Stomach (tissue), 9 donors: Measurements from ENCODE around the gene MCRIP2. TPM values are rescaled to one million over a fixed set of nuclear protein-coding genes. Genes with fewer than 3 reads are reported as not detected.
A peak's percentile ranks its signal among the peaks of the same experiment; 100 is the strongest.

Source experiments
- DNase-seq, 2 donors: peaks; one replicate each; pipeline versions ENCODE4 v3.0.0 to v3.0.0-alpha.2; 2013 to 2019
- H3K27ac ChIP-seq, 5 donors: fragments of 200-600 bp in 4 of 5; sonication (generic) in 4 of 5; one replicate each; pipeline ENCODE4 v1.5.1; 2013 to 2019; ENCODE audit warnings: mild to moderate bottlenecking in 1 of 5, moderate library complexity in 1 of 5
- H3K27me3 ChIP-seq, 3 donors: fragments of 200-600 bp; sonication (generic); one replicate each; pipeline ENCODE4 v1.5.1; 2017 to 2019; ENCODE audit warnings: mixed run types in 1 of 3
- H3K36me3 ChIP-seq, 4 donors: fragments of 200-600 bp; sonication (generic); 1 replicate in 3 of 4; 2 replicates in 1 of 4; pipeline ENCODE4 v1.5.1; 2016 to 2019
- H3K4me1 ChIP-seq, 4 donors: fragments of 200-600 bp; sonication (generic); one replicate each; pipeline ENCODE4 v1.5.1; 2016 to 2019
- H3K4me3 ChIP-seq, 4 donors: fragments of 200-600 bp; sonication (generic) in 3 of 4; one replicate each; pipeline ENCODE4 v1.5.1; 2016 to 2019; ENCODE audit warnings: mild to moderate bottlenecking in 1 of 4
- H3K9me3 ChIP-seq, 4 donors: fragments of 200-600 bp; sonication (generic); one replicate each; pipeline ENCODE4 v1.5.1; 2016 to 2019
- CTCF ChIP-seq, 7 experiments: fragments of 450-650 bp in 4 of 7; fragments of 200-600 bp in 3 of 7; sonication (generic) in 3 of 7; IDR thresholded peaks; one replicate each; pipeline ENCODE4 v1.5.1; 2016 to 2019; ENCODE audit warnings: antibody characterized with exemption in 7 of 7, control low read depth in 2 of 7, mild to moderate bottlenecking in 1 of 7
- EP300 ChIP-seq: sonication (generic); formaldehyde crosslinking; IDR thresholded peaks from one replicate; pipeline ENCODE4 v1.6.1; 2017; ENCODE audit warnings: antibody characterized with exemption
- POLR2A ChIP-seq, 4 donors: fragments of 450-650 bp; IDR thresholded peaks; one replicate each; pipeline ENCODE4 v1.6.1; 2016; ENCODE audit warnings: antibody characterized with exemption in 4 of 4, control low read depth in 2 of 4, mild to moderate bottlenecking in 1 of 4, moderate library complexity in 1 of 4
- POLR2AphosphoS5 ChIP-seq, 3 donors: sonication (generic); formaldehyde crosslinking; IDR thresholded peaks; one replicate each; pipeline ENCODE4 v1.6.1; 2016; ENCODE audit warnings: antibody characterized with exemption in 3 of 3
- WGBS, 5 donors: extraction: QIAGEN DNeasy Blood & Tissue Kit in 3 of 5; methylation state at CpG; one replicate each; pipeline versions ENCODE4 v1.1.5 to v1.1.7; 2013 to 2018; 5-methylcytosine and 5-hydroxymethylcytosine counted together
- intact Hi-C: fragments of 100-400 bp; cut with DNase I; formaldehyde crosslinking; loops from one replicate; pipeline ENCODE4 v1.15.1; 2023; ENCODE audit warnings: low total_unique reads
- polyA plus RNA-seq, 3 donors: library from polyadenylated mRNA; stranded (reverse); fragments of 200-250 nt; gene quantifications; one replicate each; pipeline ENCODE4 v1.2.3, GENCODE V29; 2013
- total RNA-seq, 5 donors: library from RNA; depleted of rRNA; stranded (reverse); fragments of >200 nt; gene quantifications; one replicate each; pipeline versions ENCODE4 v1.1.0 to v1.2.3, GENCODE V29; 2014 to 2016
- donor health status: healthy with polysubstance abuse.
- donor health status: Bipolar disorder and iron deficiency.
- donor health status: healthy.

MCRIP2 gene
- total and polyA plus RNA-seq, 8 donors: 14.0 to 440 (median 89.5) TPM

DNA sequence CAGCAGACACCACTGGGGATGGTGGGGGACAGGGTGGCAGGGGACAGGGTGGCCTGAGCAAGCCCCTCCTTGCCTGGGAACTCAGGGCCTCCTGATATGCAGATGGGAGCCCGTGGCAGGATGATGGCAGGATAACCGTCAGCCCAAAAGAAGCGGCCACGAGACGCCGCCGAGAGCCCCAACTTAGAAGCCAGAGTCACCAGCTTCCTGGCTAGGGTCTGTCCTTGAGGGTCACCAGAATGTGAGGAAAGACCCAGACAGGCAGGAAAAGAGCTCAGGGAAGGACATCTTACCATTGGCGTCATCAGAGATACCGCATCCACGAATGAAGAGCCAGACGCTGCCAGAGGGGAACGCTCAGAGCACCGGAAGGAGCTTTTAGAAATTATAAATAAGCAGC is 32.3 kb upstream of the MCRIP2 start:
- WGBS, 5 donors: 88 to 93% (median 92%) methylated on average over 13 of the region's 13 CpGs
- DNase-seq: no peak
- intact Hi-C loops: no loop called here
- no peaks in the 10 kb centered on the region for H3K27me3 ChIP-seq
- no peak overlapping the region for H3K4me3 ChIP-seq
- TF ChIP-seq POLR2AphosphoS5 (IDR thresholded peaks at IDR 0.05) (no peak), POLR2A (IDR thresholded peaks at IDR 0.05) (no peak), EP300 (no peak), CTCF (IDR thresholded peaks at IDR 0.05) (no peak)
- peaks cover 0 to 32% (median 22%) of the 10 kb centered on the region in 4 donors for H3K4me1 ChIP-seq
- no peak overlapping the region for H3K27ac ChIP-seq
- H3K36me3 ChIP-seq: peaks cover 0 to 10% (median 3%) of the 10 kb centered on the region in 4 donors
- H3K9me3 ChIP-seq: peaks cover 0 to 5% (median 0%) of the 10 kb centered on the region in 4 donors

DNA sequence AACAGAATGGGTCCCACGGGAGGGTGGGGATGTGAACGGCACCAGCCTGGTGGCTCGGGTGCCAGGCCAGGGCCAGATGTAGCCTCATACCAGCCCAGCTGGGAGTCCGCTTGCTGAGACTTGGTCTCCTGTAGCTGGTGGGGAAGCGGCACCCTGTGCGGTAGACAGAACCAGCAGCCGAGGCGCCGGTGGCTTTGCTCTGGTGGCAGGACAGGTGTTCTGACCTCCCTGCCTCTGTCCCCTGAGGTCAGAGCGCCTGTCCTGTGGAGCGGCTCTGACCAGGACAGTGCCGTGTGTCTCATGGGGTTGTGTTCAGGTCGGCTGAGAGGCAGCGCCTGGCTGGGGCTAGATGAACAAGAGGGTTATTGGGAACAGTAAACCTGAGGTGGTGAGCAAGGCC is 31.6 kb upstream of the MCRIP2 start:
- Histone ChIP-seq H3K9me3 (peaks cover 0 to 4% (median 0%) of the 10 kb centered on the region in 4 donors), H3K4me1 (peaks cover 0 to 32% (median 22%) of the 10 kb centered on the region in 4 donors)
- 88 to 93% (median 90%) methylated on average over 8 to 14 of the region's 14 CpGs for WGBS, 5 donors

DNA sequence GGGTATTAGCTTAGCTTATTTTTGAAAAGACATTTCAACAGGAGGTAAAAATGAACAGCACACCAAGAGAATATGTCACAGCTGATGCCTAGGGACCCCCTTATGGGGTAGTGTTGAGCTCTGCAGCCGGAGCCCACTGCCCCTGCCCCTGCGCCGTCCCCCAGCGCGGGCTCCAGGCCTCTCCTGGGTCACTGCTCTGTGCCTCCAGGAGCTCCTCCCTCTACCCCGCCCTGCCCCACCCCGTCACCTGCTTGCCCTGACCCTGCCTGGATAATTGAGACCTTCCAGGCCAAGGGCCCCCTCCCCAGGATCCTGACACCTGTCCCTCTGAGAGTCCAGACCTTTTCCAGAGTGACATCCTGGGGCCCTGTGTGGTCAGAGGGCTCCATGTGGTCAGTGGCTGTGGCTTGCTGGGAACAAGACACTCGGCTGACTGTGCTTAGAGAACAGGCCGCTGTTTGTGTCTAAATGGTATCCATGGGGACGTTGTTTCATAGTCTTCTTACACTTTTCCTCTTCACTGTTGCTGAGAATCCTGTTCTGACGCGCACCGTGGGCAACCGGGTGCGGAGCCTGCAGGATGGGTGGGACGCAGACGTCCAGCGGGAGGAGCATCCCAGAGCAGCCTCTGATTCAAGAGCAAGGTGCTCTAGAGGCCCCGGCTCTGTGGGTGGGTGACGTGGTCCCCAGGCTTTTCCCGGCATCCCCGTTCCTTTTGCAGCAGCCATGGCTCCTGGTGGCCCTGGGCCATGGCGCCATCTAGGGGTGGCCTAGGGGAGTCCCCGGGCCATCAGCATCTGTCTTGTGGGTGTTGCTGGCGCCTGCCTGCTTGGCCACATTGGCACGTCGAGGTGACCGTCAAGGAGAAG is 30.9 kb upstream of the MCRIP2 start:
- DNase-seq: peak; percentile 73 to 77
- intact Hi-C loops: no loop called here
- peaks cover 0 to 32% (median 22%) of the 10 kb centered on the region in 4 donors for H3K4me1 ChIP-seq
- TF ChIP-seq POLR2A (IDR thresholded peaks at IDR 0.05) (no peak), EP300 (no peak), CTCF (IDR thresholded peaks at IDR 0.05) (peak in 5 of 7 experiments; percentile 59 to 80 (median 76)), POLR2AphosphoS5 (IDR thresholded peaks at IDR 0.05) (peak in 1 of 3 donors; percentile 43)
- no peaks in the 10 kb centered on the region for H3K27me3 ChIP-seq
- peaks cover 0 to 14% (median 3%) of the 10 kb centered on the region in 4 donors for H3K36me3 ChIP-seq
- H3K4me3 ChIP-seq: no peak overlapping the region
- peak overlapping the region in 2 of 5 donors; percentile 0 to 16 for H3K27ac ChIP-seq
- H3K9me3 ChIP-seq: no peaks in the 10 kb centered on the region
- 39 to 61% (median 52%) methylated on average over 5 to 28 of the region's 28 CpGs for WGBS, 5 donors

More for the DNA sequence above, 31.6 kb upstream of the MCRIP2 start:
- no peak for DNase-seq
- H3K36me3 ChIP-seq: peaks cover 0 to 14% (median 3%) of the 10 kb centered on the region in 4 donors
- no peak for TF ChIP-seq EP300
- no peak for TF ChIP-seq CTCF (IDR thresholded peaks at IDR 0.05)
- no peak for TF ChIP-seq POLR2A (IDR thresholded peaks at IDR 0.05)
- no peak for TF ChIP-seq POLR2AphosphoS5 (IDR thresholded peaks at IDR 0.05)
- H3K27me3 ChIP-seq: no peaks in the 10 kb centered on the region
- H3K4me3 ChIP-seq: no peak overlapping the region
- intact Hi-C loops: no loop called here
- H3K27ac ChIP-seq: peak overlapping the region in 3 of 5 donors; percentile 0 to 16 (median 5)

- no peak for DNase-seq
- intact Hi-C loops: no loop called here
- H3K9me3 ChIP-seq: no peaks in the 10 kb centered on the region
- no peak overlapping the region for H3K4me3 ChIP-seq
- no peaks in the 10 kb centered on the region for H3K27me3 ChIP-seq
- H3K36me3 ChIP-seq: peaks cover 0 to 34% (median 25%) of the 10 kb centered on the region in 4 donors
- 95 to 97% (median 95%) methylated on average over 13 of the region's 13 CpGs for WGBS, 5 donors
- H3K27ac ChIP-seq: no peak overlapping the region
- H3K4me1 ChIP-seq: peaks cover 0 to 21% (median 18%) of the 10 kb centered on the region in 4 donors
- TF ChIP-seq POLR2AphosphoS5 (IDR thresholded peaks at IDR 0.05): no peak
- TF ChIP-seq CTCF (IDR thresholded peaks at IDR 0.05): no peak
- TF ChIP-seq EP300: no peak
These were observed 26.5 kb upstream of the MCRIP2 start for GRCh38 chr16:615122-615521.
